IMR-90 (cell line): ENCODE data around the gene SLC18A2. TPM values are rescaled to one million over a fixed set of nuclear protein-coding genes. Genes with fewer than 3 reads are reported as not detected.
"Not testable (repeated sequence)": the region's sequence is repeated elsewhere in the genome, so short reads cannot be mapped to it uniquely, and the experiment has no call there.

Experiments used
- ATAC-seq: fragments of 200-7000 bp; cut with Tn5 transposase; 2 replicates; pipeline ENCODE4 v1.9.1; 2020; ENCODE audit warnings: low read depth, mild to moderate bottlenecking, moderate library complexity
- BruUV-seq: library from RNA; stranded (reverse); fragments of 400-500 nt; replicated peaks from 2 replicates; lab custom pipeline; 2021; lab: Mats Ljungman, UMichigan
- CTCF ChIA-PET: fragments of 300-600 bp; formaldehyde crosslinking; extraction: SDS; loops from one replicate; lab custom pipeline; 2021; ENCODE audit warnings: antibody characterized with exemption; lab: Yijun Ruan, JAX
- POLR2A ChIA-PET: fragments of 300-600 bp; sonication (Branson Sonifier 250); formaldehyde crosslinking; loops from one replicate; lab custom pipeline; 2022; ENCODE audit warnings: antibody characterized with exemption; ENCODE audit not compliant: unreplicated experiment; lab: Charles Lee
- DNase-seq: peaks from one replicate; pipeline ENCODE4 v3.0.0; 2013
- H2AFZ ChIP-seq: replicated peaks from 2 replicates; pipeline ENCODE3; 2013; ENCODE audit warnings: low read length, mild to moderate bottlenecking; ENCODE audit not compliant: poor library complexity
- H2AK5ac ChIP-seq: 2 replicates; pipeline ENCODE4 v1.6.1; 2013; ENCODE audit warnings: low read depth, low read length, inconsistent platforms
- H2AK9ac ChIP-seq: replicated peaks from 2 replicates; pipeline ENCODE3; 2013; ENCODE audit warnings: mild to moderate bottlenecking, low read depth, low read length, moderate library complexity; ENCODE audit not compliant: poor library complexity
- H2BK120ac ChIP-seq: 2 replicates; pipeline ENCODE4 v1.6.1; 2013; ENCODE audit warnings: low read depth, low read length, inconsistent platforms
- H2BK15ac ChIP-seq: 3 replicates; pipeline ENCODE4 v1.6.1; 2013; ENCODE audit warnings: low read depth, low read length, inconsistent platforms
- H2BK20ac ChIP-seq: 2 replicates; pipeline ENCODE4 v1.6.1; 2013; ENCODE audit warnings: low read depth, mild to moderate bottlenecking, inconsistent platforms, low read length, moderate library complexity
- H2BK5ac ChIP-seq: 2 replicates; pipeline ENCODE4 v1.6.1; 2013; ENCODE audit warnings: mild to moderate bottlenecking, low read depth, low read length, inconsistent platforms; ENCODE audit not compliant: poor library complexity, severe bottlenecking
- H3K14ac ChIP-seq: replicated peaks from 2 replicates; pipeline ENCODE4 v1.6.1; 2013; ENCODE audit warnings: low read depth, low read length, inconsistent platforms
- H3K18ac ChIP-seq: 2 replicates; pipeline ENCODE4 v1.6.1; 2013; ENCODE audit warnings: low read depth, low read length, control low read depth
- H3K23ac ChIP-seq: 2 replicates; pipeline ENCODE4 v1.6.1; 2013; ENCODE audit warnings: low read depth, low read length, inconsistent platforms
- H3K27ac ChIP-seq: 2 replicates; pipeline ENCODE4 v1.5.1; 2013; ENCODE audit warnings: mild to moderate bottlenecking, control low read depth, low read length; ENCODE audit not compliant: insufficient read depth
- H3K27me3 ChIP-seq: 2 replicates; pipeline ENCODE4 v1.6.1; 2013; ENCODE audit warnings: low read length; ENCODE audit not compliant: control insufficient read depth, insufficient read depth
- H3K36me3 ChIP-seq: 2 replicates; pipeline ENCODE4 v1.6.1; 2013; ENCODE audit warnings: low read length, mixed read lengths; ENCODE audit not compliant: control insufficient read depth, insufficient read depth
- H3K4ac ChIP-seq: 2 replicates; pipeline ENCODE4 v1.6.1; 2013; ENCODE audit warnings: low read depth, low read length, inconsistent platforms
- H3K4me1 ChIP-seq: 2 replicates; pipeline ENCODE4 v1.6.1; 2013; ENCODE audit warnings: low read length, mixed read lengths; ENCODE audit not compliant: control insufficient read depth, insufficient read depth
- H3K4me2 ChIP-seq: 2 replicates; pipeline ENCODE4 v1.6.1; 2013; ENCODE audit warnings: low read depth, mild to moderate bottlenecking, control low read depth, low read length, moderate library complexity
- H3K4me3 ChIP-seq: 2 replicates; pipeline ENCODE4 v1.5.1; 2013; ENCODE audit warnings: low read depth, mild to moderate bottlenecking, control low read depth, low read length, moderate library complexity; ENCODE audit not compliant: insufficient read depth
- H3K56ac ChIP-seq: 2 replicates; pipeline ENCODE4 v1.6.1; 2013; ENCODE audit warnings: low read length, inconsistent platforms; ENCODE audit not compliant: insufficient read depth; ENCODE audit errors: extremely low read depth
- H3K79me1 ChIP-seq, 2 experiments: 2 replicates each; pipeline ENCODE4 v1.6.1; 2013; ENCODE audit warnings: low read length in 2 of 2, inconsistent platforms in 1 of 2, low read depth in 1 of 2
- H3K9ac ChIP-seq: 2 replicates; pipeline ENCODE4 v1.6.1; 2013; ENCODE audit warnings: low read depth, low read length, control low read depth
- H3K9me1 ChIP-seq: 2 replicates; pipeline ENCODE4 v1.6.1; 2013; ENCODE audit warnings: low read length, inconsistent platforms; ENCODE audit not compliant: insufficient read depth
- H3K9me3 ChIP-seq: 2 replicates; pipeline ENCODE4 v1.6.1; 2013; ENCODE audit warnings: low read length; ENCODE audit not compliant: control insufficient read depth, insufficient read depth
- H4K20me1 ChIP-seq: 2 replicates; pipeline ENCODE4 v1.6.1; 2013; ENCODE audit warnings: low read length, inconsistent platforms; ENCODE audit not compliant: insufficient read depth
- H4K5ac ChIP-seq: 2 replicates; pipeline ENCODE4 v1.6.1; 2013; ENCODE audit warnings: mild to moderate bottlenecking, low read depth, low read length, control low read depth
- H4K8ac ChIP-seq, 2 experiments: 2 replicates each; pipeline ENCODE4 v1.6.1; 2013; ENCODE audit warnings: low read depth in 2 of 2, low read length in 2 of 2, control low read depth in 1 of 2, inconsistent platforms in 1 of 2
- H4K91ac ChIP-seq: 2 replicates; pipeline ENCODE4 v1.6.1; 2013; ENCODE audit warnings: low read depth, low read length, inconsistent platforms; ENCODE audit not compliant: insufficient read depth
- WGBS, 2 experiments: methylation state at CpG; one replicate each; pipeline versions ENCODE4 v1.1.5 to v1.1.7; 2013; ENCODE audit warnings: missing lambda C conversion rate in 2 of 2; ENCODE audit not compliant: insufficient read length in 1 of 2; ENCODE audit errors: extremely low coverage in 2 of 2; 5-methylcytosine and 5-hydroxymethylcytosine counted together
- dilution Hi-C: fragments of 300-500 bp; cut with HindIII; formaldehyde crosslinking; loops from one replicate; pipeline ENCODE4 v1.14.3; 2018; ENCODE audit warnings: low sequenced_read_pairs; ENCODE audit not compliant: unreplicated experiment
- in situ Hi-C: fragments of 300-500 bp; cut with MboI; formaldehyde crosslinking; loops from 3 replicates; pipeline ENCODE4 v1.14.3; 2019; ENCODE audit warnings: low sequenced_read_pairs, inconsistent platforms, mixed read lengths
- intact Hi-C: fragments of 100-400 bp; cut with micrococcal nuclease; formaldehyde crosslinking; loops from 2 replicates; pipeline ENCODE4 v1.10.0; 2022
- polyA plus RNA-seq, 3 experiments: library from polyadenylated mRNA; depleted of rRNA; stranded (reverse); fragments of >200 nt; gene quantifications; 2 replicates each; pipeline ENCODE4 v1.2.3, GENCODE V29; 2012; ENCODE audit warnings: low replicate concordance in 1 of 3
- total RNA-seq: library from RNA; depleted of rRNA; stranded (reverse); fragments of >200 nt; gene quantifications from 2 replicates; pipeline ENCODE4 v1.2.3, GENCODE V29; 2012

SLC18A2 gene
- total and polyA plus RNA-seq, 2 of the 4 experiments (the other 2 are of a cell fraction): not detected

- H2BK5ac ChIP-seq, dilution Hi-C loops, H3K36me3 ChIP-seq, H2BK15ac ChIP-seq, H3K4me1 ChIP-seq, H2BK20ac ChIP-seq, DNase-seq, H3K79me1 ChIP-seq, ATAC-seq, H3K4ac ChIP-seq, H4K8ac ChIP-seq, POLR2A ChIA-PET, H3K27me3 ChIP-seq, H3K18ac ChIP-seq, H4K5ac ChIP-seq, H4K91ac ChIP-seq, H2AFZ ChIP-seq, H3K14ac ChIP-seq, H2AK5ac ChIP-seq, BruUV-seq, intact Hi-C loops, H3K23ac ChIP-seq, H3K4me2 ChIP-seq, in situ Hi-C loops, H3K4me3 ChIP-seq, H3K9me1 ChIP-seq, H2AK9ac ChIP-seq, H4K20me1 ChIP-seq, H3K56ac ChIP-seq, H3K9me3 ChIP-seq, H3K27ac ChIP-seq, H3K9ac ChIP-seq, H2BK120ac ChIP-seq: not testable (repeated sequence)
- WGBS, 2 experiments: no CpG with 5 or more reads among the region's 3 CpGs
- CTCF ChIA-PET: interaction anchor here (0.9 kb wide), 1 partner anchor 16 kb away, joined by 3 read pairs; no protein-coding TSS in a partner anchor
These were observed 62.5 kb downstream of the SLC18A2 start for GRCh38 chr10:117303451-117303850.
